Measurements from ENCODE around the gene EIF4E1B.

GRCh38 chr5:176610435-176610773 is 20.1 kb upstream of the EIF4E1B start:
- TF ChIP-seq, protein P1, sequence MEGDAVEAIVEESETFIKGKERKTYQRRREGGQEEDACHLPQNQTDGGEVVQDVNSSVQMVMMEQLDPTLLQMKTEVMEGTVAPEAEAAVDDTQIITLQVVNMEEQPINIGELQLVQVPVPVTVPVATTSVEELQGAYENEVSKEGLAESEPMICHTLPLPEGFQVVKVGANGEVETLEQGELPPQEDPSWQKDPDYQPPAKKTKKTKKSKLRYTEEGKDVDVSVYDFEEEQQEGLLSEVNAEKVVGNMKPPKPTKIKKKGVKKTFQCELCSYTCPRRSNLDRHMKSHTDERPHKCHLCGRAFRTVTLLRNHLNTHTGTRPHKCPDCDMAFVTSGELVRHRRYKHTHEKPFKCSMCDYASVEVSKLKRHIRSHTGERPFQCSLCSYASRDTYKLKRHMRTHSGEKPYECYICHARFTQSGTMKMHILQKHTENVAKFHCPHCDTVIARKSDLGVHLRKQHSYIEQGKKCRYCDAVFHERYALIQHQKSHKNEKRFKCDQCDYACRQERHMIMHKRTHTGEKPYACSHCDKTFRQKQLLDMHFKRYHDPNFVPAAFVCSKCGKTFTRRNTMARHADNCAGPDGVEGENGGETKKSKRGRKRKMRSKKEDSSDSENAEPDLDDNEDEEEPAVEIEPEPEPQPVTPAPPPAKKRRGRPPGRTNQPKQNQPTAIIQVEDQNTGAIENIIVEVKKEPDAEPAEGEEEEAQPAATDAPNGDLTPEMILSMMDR (IDR thresholded peaks at IDR 0.05; ENCODE audit: low read depth, low read length, missing input control), result no peak
- TF ChIP-seq REST (IDR thresholded peaks at IDR 0.05), result no peak

All from liver (tissue), 2 donors.